HG03045 (cell line): ENCODE results near the gene PYCARD.
"Not testable (repeated sequence)": the region's sequence is repeated elsewhere in the genome, so short reads cannot be mapped to it uniquely, and the experiment has no call there.

Experiments
- ATAC-seq: cut with Tn5 transposase; IDR thresholded peaks from one replicate; pipeline ENCODE4 v1.9.1; 2021; ENCODE audit warnings: mild to moderate bottlenecking, moderate library complexity; ENCODE audit not compliant: unreplicated experiment

Gene PYCARD

GRCh38 chr16:31191697-31192428, 10.7 kb downstream of the PYCARD start:
- ATAC-seq = no peak

DNA sequence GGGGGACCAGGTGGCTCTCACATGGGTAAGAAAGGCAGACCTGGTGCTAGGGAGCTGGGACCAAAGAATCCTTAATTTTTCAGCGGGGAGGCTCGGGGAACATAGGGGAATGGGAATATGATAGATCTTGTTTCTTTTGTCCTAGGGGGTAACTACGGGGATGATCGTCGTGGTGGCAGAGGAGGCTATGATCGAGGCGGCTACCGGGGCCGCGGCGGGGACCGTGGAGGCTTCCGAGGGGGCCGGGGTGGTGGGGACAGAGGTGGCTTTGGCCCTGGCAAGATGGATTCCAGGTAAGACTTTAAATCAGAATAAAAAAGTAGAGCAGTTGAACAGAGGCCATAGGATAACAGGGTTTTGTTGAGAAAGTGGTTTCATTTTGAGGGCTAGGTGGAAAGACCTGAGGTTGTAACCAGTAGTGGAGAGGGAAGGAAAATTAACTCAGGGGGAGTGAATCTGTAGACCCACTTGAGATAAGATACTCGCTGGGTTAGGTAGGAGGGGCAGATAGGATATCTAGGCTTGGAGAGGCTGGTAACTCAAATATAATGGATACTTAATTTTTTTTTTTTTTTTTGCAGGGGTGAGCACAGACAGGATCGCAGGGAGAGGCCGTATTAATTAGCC, 11.6 kb downstream of the PYCARD start:
- no peak for ATAC-seq

- no peak for ATAC-seq
Measured at GRCh38 chr16:31190061-31190460, 12.5 kb downstream of the PYCARD start.

DNA sequence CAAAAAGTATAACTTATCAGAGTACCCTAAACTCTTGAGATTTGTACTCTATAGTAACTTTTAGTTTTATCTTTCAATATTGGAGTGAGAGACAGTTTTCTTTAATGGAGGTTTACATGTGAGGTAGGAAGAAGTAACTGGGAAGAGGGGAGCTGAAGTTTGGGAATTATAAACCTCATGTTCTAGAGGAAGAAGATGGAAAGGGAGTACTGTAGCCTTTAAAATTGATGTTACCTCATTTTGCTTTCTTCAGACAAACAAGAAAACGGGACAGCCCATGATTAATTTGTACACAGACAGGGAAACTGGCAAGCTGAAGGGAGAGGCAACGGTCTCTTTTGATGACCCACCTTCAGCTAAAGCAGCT, 13.2 kb downstream of the PYCARD start:
- no peak for ATAC-seq

- no peak for ATAC-seq
Measured at GRCh38 chr16:31188450-31189411, 13.8 kb downstream of the PYCARD start.

DNA sequence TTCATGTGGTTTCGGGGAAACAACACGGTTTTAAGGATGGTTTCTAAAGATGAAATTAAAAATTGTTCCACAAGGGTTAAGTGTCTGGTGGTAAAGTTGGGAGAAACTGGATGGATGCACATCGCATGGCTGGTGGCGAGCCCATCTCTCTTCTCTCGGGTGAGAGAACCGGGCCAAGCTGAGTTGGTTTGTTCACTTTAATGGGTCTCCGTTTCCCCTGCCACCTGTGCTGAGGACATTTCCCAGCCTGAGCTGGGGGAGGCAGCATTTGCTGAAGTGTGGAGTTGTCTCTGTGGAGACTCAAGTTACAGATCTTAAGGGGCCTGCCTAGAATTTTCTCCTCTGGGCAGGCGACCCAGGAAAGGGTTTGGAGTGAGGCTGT, 14.8 kb downstream of the PYCARD start:
- ATAC-seq = no peak

DNA sequence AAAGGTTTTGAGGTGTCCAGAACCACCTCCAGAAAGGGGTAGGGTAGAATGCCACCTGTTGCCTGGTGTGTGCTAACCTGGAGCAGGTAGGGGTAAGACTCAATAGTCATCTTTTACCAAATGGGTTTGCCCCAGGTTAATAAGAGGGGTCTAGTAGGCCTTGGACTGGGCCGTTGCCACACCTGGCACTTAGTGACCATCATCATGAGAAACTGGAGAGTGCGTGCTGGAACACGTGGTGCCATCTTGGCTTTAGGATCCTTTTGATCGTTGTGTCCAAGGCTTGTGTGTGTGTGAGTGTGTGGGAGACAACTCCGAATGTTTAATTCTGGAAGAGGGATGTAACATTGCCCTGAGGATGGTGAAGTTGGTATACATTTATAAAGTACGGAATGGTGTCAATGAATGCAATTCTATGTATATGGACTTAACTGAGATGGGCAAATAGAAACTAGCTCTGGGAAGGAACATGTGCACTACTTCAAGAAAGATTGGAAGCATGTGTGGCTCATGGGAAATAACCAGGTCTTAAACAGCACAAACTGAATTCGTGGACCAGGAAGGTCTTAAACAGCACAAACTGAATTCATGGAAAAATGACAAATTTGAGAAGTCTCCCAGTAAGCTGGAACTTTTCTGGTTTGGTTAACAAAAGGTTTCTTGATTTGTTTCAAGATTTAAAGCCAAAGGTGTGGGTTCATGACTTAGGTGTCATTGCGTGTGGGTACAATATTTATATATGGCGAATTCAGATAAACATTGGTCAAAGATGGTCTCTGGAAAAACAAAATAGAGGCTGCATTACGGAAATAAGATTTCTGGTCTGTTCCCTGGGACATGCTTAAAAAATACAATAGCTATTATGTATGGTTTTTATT, 15.4 kb downstream of the PYCARD start:
- no peak for ATAC-seq

DNA sequence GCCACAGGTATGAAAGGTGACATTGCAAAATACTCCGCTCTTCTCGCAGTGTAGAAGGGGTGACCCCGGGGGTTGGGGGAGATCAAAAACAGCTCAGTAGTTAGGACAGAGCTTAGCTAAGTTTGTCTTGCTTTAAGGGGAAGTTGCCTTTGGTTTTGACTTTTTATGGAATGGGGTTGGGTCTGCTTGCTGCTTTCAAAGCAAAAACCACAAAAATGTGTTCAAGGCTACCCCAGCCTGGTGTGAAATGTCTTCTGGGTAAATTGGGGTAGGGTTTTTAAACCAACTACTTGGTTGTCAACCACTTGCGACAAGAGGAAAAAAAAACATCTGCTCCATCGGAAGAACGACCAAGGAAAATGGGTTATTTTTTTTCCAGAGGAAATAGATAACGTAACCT, 16.4 kb downstream of the PYCARD start:
- ATAC-seq = no peak

DNA sequence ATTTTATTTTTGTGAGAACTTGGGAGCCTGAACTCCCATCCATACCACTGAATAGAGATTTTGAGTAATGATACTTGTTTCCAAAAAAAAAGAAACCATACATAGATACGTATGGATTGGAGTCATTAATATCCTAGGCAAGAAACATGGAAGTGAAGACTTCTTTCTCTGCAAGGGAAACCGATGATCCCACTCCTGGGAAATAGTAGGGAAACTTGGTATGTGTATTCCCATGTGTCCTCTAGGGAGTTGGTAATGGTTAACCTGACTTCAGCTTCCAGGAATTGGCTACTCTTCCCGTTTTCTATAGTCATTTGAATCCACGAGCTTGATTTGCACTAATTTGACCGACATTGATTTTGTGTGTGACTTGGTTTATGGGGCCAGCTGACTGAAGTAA, 17.2 kb downstream of the PYCARD start:
- ATAC-seq = no peak

GRCh38 chr16:31184888-31185287, 17.7 kb downstream of the PYCARD start:
- ATAC-seq = no peak

- no peak for ATAC-seq
Measured at GRCh38 chr16:31183432-31184428, 18.8 kb downstream of the PYCARD start.

DNA sequence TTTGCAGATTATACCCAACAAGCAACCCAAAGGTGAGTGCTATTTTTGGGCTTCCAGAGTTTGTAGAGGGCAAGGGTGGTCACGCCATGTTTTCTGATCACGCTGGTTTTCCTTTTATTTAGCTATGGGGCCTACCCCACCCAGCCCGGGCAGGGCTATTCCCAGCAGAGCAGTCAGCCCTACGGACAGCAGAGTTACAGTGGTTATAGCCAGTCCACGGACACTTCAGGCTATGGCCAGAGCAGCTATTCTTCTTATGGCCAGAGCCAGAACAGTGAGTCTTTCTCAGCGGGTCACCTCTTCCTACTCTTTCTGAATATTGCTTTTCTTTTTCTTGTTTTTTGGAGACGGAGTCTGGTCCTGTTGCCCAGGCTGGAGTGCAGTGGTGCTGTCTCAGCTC, 20.2 kb downstream of the PYCARD start:
- ATAC-seq = no peak

DNA sequence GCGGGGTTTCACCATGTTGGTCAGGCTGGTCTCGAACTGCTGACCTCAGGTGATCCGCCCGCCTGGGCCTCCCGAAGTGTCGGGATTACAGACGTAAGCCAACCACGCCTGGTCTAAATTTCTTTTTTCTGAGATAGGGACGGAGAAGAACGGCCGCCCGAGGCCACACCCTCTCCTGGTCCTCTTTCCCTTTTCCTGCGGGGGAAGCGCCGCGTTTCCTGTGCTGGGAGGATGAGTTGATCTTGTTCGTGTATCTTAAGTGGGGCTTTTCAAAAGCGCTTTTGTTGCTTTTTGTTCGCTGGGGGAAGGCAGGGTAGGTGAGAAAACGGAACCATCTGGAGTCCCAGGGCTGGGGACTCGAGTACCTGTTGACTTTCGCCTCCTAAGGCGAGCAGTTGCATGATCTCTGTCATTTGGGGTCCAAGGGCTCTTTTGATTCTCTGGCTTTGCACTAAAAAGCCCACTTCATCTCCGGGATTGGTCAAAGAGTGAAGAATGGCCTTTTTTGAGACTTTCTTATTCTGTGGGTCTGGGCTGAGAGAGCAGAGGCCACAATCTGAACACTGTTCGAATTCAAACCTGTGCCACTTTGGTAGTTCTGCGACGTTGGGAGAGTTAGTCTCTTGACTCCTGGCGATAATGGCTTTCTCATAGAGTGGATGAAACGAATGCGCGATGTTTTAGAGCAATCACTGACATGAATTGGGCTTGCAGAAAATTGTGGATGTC, 21.3 kb downstream of the PYCARD start:
- ATAC-seq = no peak

DNA sequence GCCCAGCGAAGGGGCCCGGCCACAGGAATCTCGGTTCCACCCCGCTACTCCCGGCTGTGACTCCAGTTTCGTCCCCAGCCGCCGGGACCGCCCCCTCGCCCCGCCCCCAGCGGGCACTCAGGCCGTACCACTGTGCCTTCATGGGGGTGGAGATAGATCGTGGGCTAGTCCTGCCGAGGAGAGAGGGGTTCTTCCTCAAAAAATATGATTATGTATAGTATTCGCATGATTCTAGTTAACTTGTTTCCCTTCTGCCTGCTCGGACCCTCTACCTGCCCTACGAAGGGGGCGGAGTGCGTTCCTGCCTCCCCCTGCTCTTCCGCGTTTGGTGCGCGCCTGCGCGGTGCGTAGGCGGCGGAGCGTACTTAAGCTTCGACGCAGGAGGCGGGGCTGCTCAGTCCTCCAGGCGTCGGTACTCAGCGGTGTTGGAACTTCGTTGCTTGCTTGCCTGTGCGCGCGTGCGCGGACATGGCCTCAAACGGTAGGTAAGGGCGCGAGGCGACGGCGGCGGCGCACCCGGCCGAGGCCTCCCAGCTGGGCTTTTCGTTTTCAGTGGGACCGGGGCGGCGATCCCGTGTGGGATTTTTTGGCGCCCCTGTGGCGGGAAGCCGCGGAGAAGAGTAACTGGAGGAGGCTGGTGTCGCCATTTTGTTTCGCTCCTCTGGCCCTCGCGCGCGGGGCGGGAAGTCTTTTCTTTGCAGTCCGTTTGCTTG, 22.7 kb downstream of the PYCARD start, which contains the start of gene FUS:
Gene FUS (plus strand): TSS at position 393 of the 713 bp plus-strand sequence. CDS start 76 bp downstream, at position 469.
- ATAC-seq = peak; percentile 56

DNA sequence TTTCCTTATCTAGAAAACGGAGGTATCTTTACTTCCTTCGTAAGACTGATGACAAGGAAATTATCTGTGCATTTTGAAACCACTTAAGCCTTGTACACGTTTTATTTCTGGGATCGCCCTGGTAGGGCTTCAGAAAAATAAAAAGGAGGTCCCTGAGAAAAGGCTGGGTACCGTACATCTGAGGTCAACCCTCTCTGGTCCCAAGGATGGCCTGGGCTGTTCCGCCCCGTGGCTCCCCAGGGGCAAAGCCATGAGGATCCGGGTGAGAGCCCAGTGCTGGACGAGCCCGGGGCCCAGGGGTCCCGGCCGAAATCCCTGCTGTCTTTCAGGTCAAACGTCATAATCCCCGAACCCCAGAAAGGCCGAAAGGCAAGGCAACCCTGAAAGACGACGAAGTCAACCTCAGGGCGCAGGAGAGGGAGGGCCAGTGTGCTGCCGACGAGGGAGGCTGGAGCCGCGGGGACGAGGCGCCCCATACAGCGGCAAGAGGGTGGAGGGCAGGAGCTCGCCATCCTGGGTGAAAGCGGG, 23.3 kb downstream of the PYCARD start:
- ATAC-seq = peak; percentile 2

DNA sequence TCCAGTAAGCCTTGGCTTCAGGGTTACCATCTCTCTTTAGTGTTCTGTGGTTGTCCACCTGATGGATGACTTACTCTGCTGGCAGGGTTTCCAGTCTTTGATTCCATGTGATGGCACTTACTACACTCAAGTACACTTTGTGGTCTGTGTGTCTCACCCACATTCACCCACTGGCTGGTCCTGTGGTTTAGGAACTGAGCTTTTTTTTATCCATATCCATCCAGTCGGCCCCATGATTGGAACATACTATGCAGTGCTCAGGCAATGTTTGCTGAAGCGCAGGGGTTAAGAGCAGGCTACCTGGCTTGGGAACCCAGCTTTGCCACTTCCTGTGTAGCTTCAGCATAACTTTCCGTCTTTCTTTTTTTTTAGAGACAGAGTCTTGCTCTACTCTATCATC, 25.4 kb downstream of the PYCARD start:
- no peak for ATAC-seq

- ATAC-seq = not testable (repeated sequence)
Measured at GRCh38 chr16:31170048-31170447, 32.5 kb downstream of the PYCARD start.

GRCh38 chr16:31168848-31169247, 33.7 kb downstream of the PYCARD start:
- no peak for ATAC-seq
